Stimulated activated naive CD8-positive, alpha-beta T cell treated with anti-CD3 and anti-CD28 coated beads, Interleukin-15, amount 100 ng/mL, for 72 hours (primary cell): ENCODE results near the gene MYEOV.

Source experiments
- ATAC-seq: fragments of 150-1000 bp; cut with Tn5 transposase; 2 replicates; pipeline ENCODE4 v1.10.0; 2021; ENCODE audit warnings: mild to moderate bottlenecking, moderate library complexity
- DNase-seq, 2 donors: peaks; one replicate each; pipeline ENCODE4 v3.0.0; 2021 to 2022
- H3K27ac Mint-ChIP-seq, 2 donors: one replicate each; pipeline ENCODE4 v1.8.0; 2022; ENCODE audit warnings: mild to moderate bottlenecking in 2 of 2, mixed read lengths in 2 of 2, moderate library complexity in 2 of 2
- H3K27me3 Mint-ChIP-seq: one replicate; pipeline ENCODE4 v1.8.0; 2022; ENCODE audit warnings: mixed read lengths
- H3K4me1 Mint-ChIP-seq: one replicate; pipeline ENCODE4 v1.8.0; 2022; ENCODE audit warnings: mild to moderate bottlenecking, mixed read lengths
- H3K4me3 Mint-ChIP-seq, 2 donors: one replicate each; pipeline ENCODE4 v1.8.0; 2022; ENCODE audit warnings: mild to moderate bottlenecking in 2 of 2, mixed read lengths in 2 of 2, moderate library complexity in 1 of 2
- H3K9me3 Mint-ChIP-seq, 2 donors: one replicate each; pipeline ENCODE4 v1.8.0; 2022; ENCODE audit warnings: mixed read lengths in 2 of 2

The MYEOV gene

GRCh38 chr11:69344570-69345145, 50.7 kb downstream of the MYEOV start:
- Mint-ChIP-seq H3K27me3 (no peaks in the 10 kb centered on the region), H3K9me3 (peaks cover 10 to 16% of the 10 kb centered on the region in 2 donors), H3K4me1 (peaks cover 4% of the 10 kb centered on the region), H3K27ac (no peak overlapping the region), H3K4me3 (no peak overlapping the region)
- DNase-seq (no peak), ATAC-seq (no peak)
